Mucosa of descending colon (tissue), 3 donors: ENCODE data around the gene EPS8. TPM values are rescaled to one million over a fixed set of nuclear protein-coding genes. Genes with fewer than 3 reads are reported as not detected.

Experiments
- ATAC-seq: fragments of 200-7000 bp; cut with Tn5 transposase; one replicate; pipeline ENCODE4 v1.9.1; 2020; ENCODE audit warnings: mild to moderate bottlenecking, moderate library complexity
- DNase-seq, 3 donors: peaks; one replicate each; pipeline ENCODE4 v3.0.0-alpha.2; 2020
- H3K36me3 ChIP-seq: fragments of 200-600 bp; one replicate; pipeline ENCODE4 v1.8.0; 2021; ENCODE audit warnings: low read depth, mild to moderate bottlenecking
- H3K4me1 ChIP-seq: fragments of 200-600 bp; one replicate; pipeline ENCODE4 v1.8.0; 2021; ENCODE audit warnings: low read depth, mild to moderate bottlenecking
- H3K4me3 ChIP-seq: fragments of 200-600 bp; one replicate; pipeline ENCODE4 v1.8.0; 2021; ENCODE audit warnings: mild to moderate bottlenecking
- H3K9me3 ChIP-seq: fragments of 200-600 bp; one replicate; pipeline ENCODE4 v1.8.0; 2021; ENCODE audit warnings: mild to moderate bottlenecking
- CTCF ChIP-seq: fragments of 200-600 bp; IDR thresholded peaks from one replicate; pipeline ENCODE4 v1.8.0; 2022; ENCODE audit warnings: antibody characterized with exemption, mild to moderate bottlenecking
- intact Hi-C, 2 donors: fragments of 100-400 bp; cut with DNase I in 1 of 2; cut with micrococcal nuclease in 1 of 2; formaldehyde crosslinking; loops; one replicate each; pipeline versions ENCODE4 v1.11.0 to v1.11.1; 2022; cut with DNase I, micrococcal nuclease
- total RNA-seq, 3 donors: library from RNA; stranded (reverse); fragmentation: NEBNext Ultra II Directional in 2 of 3; extraction: Animal tissue kit (Norgen Biotek cat#: 25700) in 2 of 3; gene quantifications; one replicate each; pipeline versions ENCODE4 v1.2.1 to v1.2.4, GENCODE V29; 2021 to 2023
- donor health status: DM: no; HTN: no; CAD: no; lungs with moderate emphysema.
- donor health status: DM: no; HTN: no; CAD: no.
- donor health status: DM: no; HTN: yes; CAD: no.

Gene EPS8
- total RNA-seq, 3 donors from 2014 or later, result 100 to 204 (median 135) TPM

- H3K4me3 ChIP-seq, result no peak overlapping the region
- no peaks in the 10 kb centered on the region for H3K9me3 ChIP-seq
- TF ChIP-seq CTCF, result no peak
- no peaks in the 10 kb centered on the region for H3K4me1 ChIP-seq
- ATAC-seq, result no peak
- DNase-seq, result no peak
- intact Hi-C loops, result no loop called here
- no peaks in the 10 kb centered on the region for H3K36me3 ChIP-seq
Measured at GRCh38 chr12:15649347-15649746, 139.8 kb downstream of the EPS8 start.

- ATAC-seq, result no peak
Measured at GRCh38 chr12:15648558-15648957, 140.6 kb downstream of the EPS8 start.

GRCh38 chr12:15646581-15646980, 142.6 kb downstream of the EPS8 start:
- TF ChIP-seq CTCF, result no peak
- H3K9me3 ChIP-seq, result no peaks in the 10 kb centered on the region
- H3K4me3 ChIP-seq, result no peak overlapping the region
- no peak for ATAC-seq
- no peak for DNase-seq
- intact Hi-C loops, result no loop called here
- H3K36me3 ChIP-seq, result no peaks in the 10 kb centered on the region
- H3K4me1 ChIP-seq, result no peaks in the 10 kb centered on the region

More at GRCh38 chr12:15648558-15648957, 140.6 kb downstream of the EPS8 start:
- DNase-seq, result no peak
- TF ChIP-seq CTCF, result no peak
- no peak overlapping the region for H3K4me3 ChIP-seq
- no peaks in the 10 kb centered on the region for H3K36me3 ChIP-seq
- intact Hi-C loops, result no loop called here
- no peaks in the 10 kb centered on the region for H3K9me3 ChIP-seq
- no peaks in the 10 kb centered on the region for H3K4me1 ChIP-seq

GRCh38 chr12:15644700-15645099, 144.5 kb downstream of the EPS8 start:
- intact Hi-C loops, result no loop called here
- Histone ChIP-seq H3K4me1 (no peaks in the 10 kb centered on the region), H3K36me3 (no peaks in the 10 kb centered on the region), H3K4me3 (no peak overlapping the region), H3K9me3 (no peaks in the 10 kb centered on the region)
- DNase-seq, result no peak
- no peak for ATAC-seq
- TF ChIP-seq CTCF, result no peak

- intact Hi-C loops, result no loop called here
- no peaks in the 10 kb centered on the region for H3K36me3 ChIP-seq
- no peaks in the 10 kb centered on the region for H3K4me1 ChIP-seq
- no peak for DNase-seq
- ATAC-seq, result no peak
- H3K4me3 ChIP-seq, result no peak overlapping the region
- no peak for TF ChIP-seq CTCF
- H3K9me3 ChIP-seq, result no peaks in the 10 kb centered on the region
Measured at GRCh38 chr12:15638231-15638630, 151.0 kb downstream of the EPS8 start.
